CD4-positive, CD25-positive, alpha-beta regulatory T cell (primary cell): ENCODE data around the gene BMP7. TPM values are rescaled to one million over a fixed set of nuclear protein-coding genes. Genes with fewer than 3 reads are reported as not detected.

ENCODE experiments used
- ATAC-seq, 2 donors: fragments of 150-1000 bp; cut with Tn5 transposase; one replicate each; pipeline ENCODE4 v1.10.0; 2021; ENCODE audit warnings: low read depth in 2 of 2, moderate number of reproducible peaks in 2 of 2, moderate library complexity in 1 of 2
- DNase-seq, 3 donors: peaks; one replicate each; pipeline versions ENCODE4 v3.0.0 to v3.0.0-alpha.2; 2012 to 2022; ENCODE audit warnings: mixed read lengths in 1 of 3
- H3K27ac ChIP-seq: one replicate; pipeline ENCODE4 v1.7.0; 2013; ENCODE audit warnings: mild to moderate bottlenecking, low read length; ENCODE audit not compliant: insufficient read depth, poor library complexity, severe bottlenecking
- H3K27me3 ChIP-seq: one replicate; pipeline ENCODE4 v1.7.0; 2013; ENCODE audit warnings: low read length; ENCODE audit not compliant: control insufficient read depth, insufficient read depth
- H3K36me3 ChIP-seq: one replicate; pipeline ENCODE4 v1.7.0; 2013; ENCODE audit warnings: mild to moderate bottlenecking, low read length, moderate library complexity; ENCODE audit not compliant: control insufficient read depth, insufficient read depth
- H3K4me1 ChIP-seq: 2 replicates; pipeline ENCODE4 v1.7.0; 2013; ENCODE audit warnings: mild to moderate bottlenecking, low read length; ENCODE audit not compliant: insufficient read depth, control insufficient read depth, poor library complexity, severe bottlenecking
- H3K4me3 ChIP-seq: one replicate; pipeline ENCODE4 v1.7.0; 2013; ENCODE audit warnings: low read depth, mild to moderate bottlenecking, low read length, moderate library complexity
- H3K9me3 ChIP-seq, 2 experiments: 1 replicate in 1 of 2; 2 replicates in 1 of 2; pipeline ENCODE4 v1.7.0; 2013; ENCODE audit warnings: low read length in 2 of 2, mild to moderate bottlenecking in 1 of 2, moderate library complexity in 1 of 2; ENCODE audit not compliant: control insufficient read depth in 2 of 2
- H3K27ac Mint-ChIP-seq, 3 donors: one replicate each; pipeline ENCODE4 v1.8.0; 2020 to 2022; ENCODE audit warnings: mild to moderate bottlenecking in 3 of 3, mixed read lengths in 3 of 3, moderate library complexity in 2 of 3
- H3K27me3 Mint-ChIP-seq: one replicate; pipeline ENCODE4 v1.8.0; 2022; ENCODE audit warnings: mild to moderate bottlenecking, mixed read lengths
- H3K36me3 Mint-ChIP-seq: one replicate; pipeline ENCODE4 v1.8.0; 2020; ENCODE audit warnings: mixed read lengths
- H3K4me1 Mint-ChIP-seq, 4 donors: one replicate each; pipeline ENCODE4 v1.8.0; 2020 to 2022; ENCODE audit warnings: mixed read lengths in 4 of 4, mild to moderate bottlenecking in 1 of 4
- H3K4me3 Mint-ChIP-seq, 4 donors: one replicate each; pipeline ENCODE4 v1.8.0; 2020 to 2022; ENCODE audit warnings: mild to moderate bottlenecking in 4 of 4, mixed read lengths in 4 of 4, moderate library complexity in 3 of 4
- H3K9me3 Mint-ChIP-seq, 7 donors: one replicate each; pipeline ENCODE4 v1.8.0; 2020 to 2022; ENCODE audit warnings: mixed read lengths in 7 of 7, mild to moderate bottlenecking in 3 of 7, moderate library complexity in 2 of 7
- polyA plus RNA-seq, 4 donors: library from polyadenylated mRNA; unstranded; fragments of 300-500 nt; fragmentation: Illumina TruSeq; gene quantifications; one replicate each; pipeline ENCODE4 v1.2.3, GENCODE V29; 2021
- total RNA-seq: library from RNA; stranded (reverse); gene quantifications from one replicate; pipeline ENCODE4 v1.2.3, GENCODE V29; 2022

BMP7 gene
- total RNA-seq (not detected), polyA plus RNA-seq (not detected)

GRCh38 chr20:57266291-57267157 lies at the start of gene BMP7:
BMP7 (minus strand) TSS chr20:57266641; CDS start chr20:57266122, 519 bp downstream.
- Histone ChIP-seq H3K9me3 (no peaks in the 10 kb centered on the region), H3K27ac (no peak within 1 kb of the TSS), H3K4me3 (no peak within 1 kb of the TSS), H3K27me3 (peaks cover 2% of the 10 kb centered on the region), H3K4me1 (no peaks in the 10 kb centered on the region), H3K36me3 (no peaks in the 10 kb centered on the region)
- H3K4me1 Mint-ChIP-seq, result peaks cover 0 to 5% (median 2%) of the 10 kb centered on the region in 4 donors
- DNase-seq, result no peak
- H3K4me3 Mint-ChIP-seq, result peak within 1 kb of the TSS in 1 of 4 donors; percentile 24
- no peak for ATAC-seq
- H3K27me3 Mint-ChIP-seq, result peaks cover 84% of the 10 kb centered on the region
- H3K27ac Mint-ChIP-seq, result no peak within 1 kb of the TSS
- no peaks in the 10 kb centered on the region for H3K36me3 Mint-ChIP-seq
- peaks cover 0 to 4% (median 0%) of the 10 kb centered on the region in 7 donors for H3K9me3 Mint-ChIP-seq

GRCh38 chr20:57315976-57316480 lies 49.6 kb upstream of the BMP7 start:
- DNase-seq (no peak), ATAC-seq (no peak)
- H3K9me3 ChIP-seq, result no peaks in the 10 kb centered on the region
- H3K36me3 ChIP-seq, result no peaks in the 10 kb centered on the region
- H3K4me1 ChIP-seq, result no peaks in the 10 kb centered on the region
- H3K9me3 Mint-ChIP-seq, result no peaks in the 10 kb centered on the region
- peaks cover 21% of the 10 kb centered on the region for H3K27me3 Mint-ChIP-seq
- peaks cover 9% of the 10 kb centered on the region for H3K27me3 ChIP-seq
- no peaks in the 10 kb centered on the region for H3K36me3 Mint-ChIP-seq
- no peaks in the 10 kb centered on the region for H3K4me1 Mint-ChIP-seq
- no peak overlapping the region for H3K27ac Mint-ChIP-seq
- H3K4me3 Mint-ChIP-seq, result no peak overlapping the region
- H3K27ac ChIP-seq, result no peak overlapping the region
- H3K4me3 ChIP-seq, result no peak overlapping the region

GRCh38 chr20:57315083-57315975 lies 48.9 kb upstream of the BMP7 start:
- Histone ChIP-seq H3K4me1 (no peaks in the 10 kb centered on the region), H3K36me3 (no peaks in the 10 kb centered on the region), H3K9me3 (no peaks in the 10 kb centered on the region), H3K27ac (no peak overlapping the region), H3K27me3 (peaks cover 8% of the 10 kb centered on the region), H3K4me3 (no peak overlapping the region)
- Mint-ChIP-seq H3K9me3 (no peaks in the 10 kb centered on the region), H3K4me3 (no peak overlapping the region), H3K36me3 (no peaks in the 10 kb centered on the region), H3K27ac (no peak overlapping the region), H3K4me1 (no peaks in the 10 kb centered on the region), H3K27me3 (peaks cover 16% of the 10 kb centered on the region)
- DNase-seq (no peak), ATAC-seq (no peak)

- H3K4me1 ChIP-seq, result no peaks in the 10 kb centered on the region
- Mint-ChIP-seq H3K4me3 (no peak overlapping the region), H3K27me3 (peaks cover 21% of the 10 kb centered on the region), H3K9me3 (no peaks in the 10 kb centered on the region), H3K36me3 (no peaks in the 10 kb centered on the region), H3K27ac (no peak overlapping the region), H3K4me1 (no peaks in the 10 kb centered on the region)
- no peak overlapping the region for H3K27ac ChIP-seq
- ATAC-seq, result no peak
- H3K27me3 ChIP-seq, result no peaks in the 10 kb centered on the region
- no peaks in the 10 kb centered on the region for H3K9me3 ChIP-seq
- no peak for DNase-seq
- no peak overlapping the region for H3K4me3 ChIP-seq
- H3K36me3 ChIP-seq, result no peaks in the 10 kb centered on the region
These were observed 47.5 kb upstream of the BMP7 start for GRCh38 chr20:57313951-57314350.

- H3K27ac Mint-ChIP-seq, result no peak overlapping the region
- peaks cover 19% of the 10 kb centered on the region for H3K27me3 Mint-ChIP-seq
- H3K36me3 Mint-ChIP-seq, result no peaks in the 10 kb centered on the region
- Histone ChIP-seq H3K4me1 (no peaks in the 10 kb centered on the region), H3K36me3 (no peaks in the 10 kb centered on the region), H3K4me3 (no peak overlapping the region), H3K27me3 (no peaks in the 10 kb centered on the region), H3K27ac (no peak overlapping the region), H3K9me3 (no peaks in the 10 kb centered on the region)
- DNase-seq, result no peak
- no peaks in the 10 kb centered on the region for H3K4me1 Mint-ChIP-seq
- no peak overlapping the region for H3K4me3 Mint-ChIP-seq
- no peak for ATAC-seq
- H3K9me3 Mint-ChIP-seq, result no peaks in the 10 kb centered on the region
These were observed 46.8 kb upstream of the BMP7 start for GRCh38 chr20:57313230-57313629.

- no peak overlapping the region for H3K27ac Mint-ChIP-seq
These were observed 45.7 kb upstream of the BMP7 start for GRCh38 chr20:57312138-57312537.

GRCh38 chr20:57310821-57311514 lies 44.5 kb upstream of the BMP7 start:
- H3K9me3 ChIP-seq, result no peaks in the 10 kb centered on the region
- no peak overlapping the region for H3K27ac Mint-ChIP-seq
- H3K36me3 Mint-ChIP-seq, result no peaks in the 10 kb centered on the region
- H3K27ac ChIP-seq, result no peak overlapping the region
- DNase-seq (no peak), ATAC-seq (no peak)
- H3K4me1 Mint-ChIP-seq, result no peaks in the 10 kb centered on the region
- no peaks in the 10 kb centered on the region for H3K36me3 ChIP-seq
- H3K4me3 ChIP-seq, result no peak overlapping the region
- no peaks in the 10 kb centered on the region for H3K27me3 ChIP-seq
- H3K9me3 Mint-ChIP-seq, result no peaks in the 10 kb centered on the region
- H3K4me1 ChIP-seq, result no peaks in the 10 kb centered on the region
- H3K27me3 Mint-ChIP-seq, result peaks cover 25% of the 10 kb centered on the region
- H3K4me3 Mint-ChIP-seq, result no peak overlapping the region

More at GRCh38 chr20:57312138-57312537, 45.7 kb upstream of the BMP7 start:
- Histone ChIP-seq H3K4me1 (no peaks in the 10 kb centered on the region), H3K27ac (no peak overlapping the region), H3K36me3 (no peaks in the 10 kb centered on the region), H3K27me3 (no peaks in the 10 kb centered on the region), H3K9me3 (no peaks in the 10 kb centered on the region), H3K4me3 (no peak overlapping the region)
- H3K27me3 Mint-ChIP-seq, result peaks cover 18% of the 10 kb centered on the region
- H3K4me3 Mint-ChIP-seq, result no peak overlapping the region
- DNase-seq (no peak), ATAC-seq (no peak)
- H3K36me3 Mint-ChIP-seq, result no peaks in the 10 kb centered on the region
- no peaks in the 10 kb centered on the region for H3K9me3 Mint-ChIP-seq
- H3K4me1 Mint-ChIP-seq, result no peaks in the 10 kb centered on the region
